GM23338 (cell line): ENCODE measurements around the gene STOML3. TPM values are rescaled to one million over a fixed set of nuclear protein-coding genes. Genes with fewer than 3 reads are reported as not detected.
A peak's percentile ranks its signal among the peaks of the same experiment; 100 is the strongest.

Source experiments
- ATAC-seq: fragments of 200-7000 bp; cut with Tn5 transposase; 3 replicates; pipeline ENCODE4 v1.9.1; 2020
- DNase-seq: peaks from one replicate; pipeline ENCODE4 v3.0.0-alpha.2; 2015; ENCODE audit warnings: low spot score
- H2AFZ ChIP-seq: fragments of 200-600 bp; sonication (generic); 2 replicates; pipeline ENCODE4 v1.8.0; 2016; ENCODE audit warnings: antibody characterized with exemption, mild to moderate bottlenecking, moderate library complexity
- H3F3A ChIP-seq: fragments of 200-600 bp; sonication (generic); replicated peaks from 2 replicates; pipeline ENCODE4 v1.8.0; 2017; ENCODE audit warnings: antibody characterized with exemption, mixed run types, low read depth
- H3K27ac ChIP-seq: fragments of 200-600 bp; sonication (generic); 2 replicates; pipeline ENCODE4 v1.6.1; 2016; ENCODE audit warnings: low read depth
- H3K27me3 ChIP-seq: fragments of 200-600 bp; sonication (generic); 2 replicates; pipeline ENCODE4 v1.8.0; 2016; ENCODE audit warnings: mild to moderate bottlenecking, mixed run types, moderate library complexity; ENCODE audit not compliant: insufficient read depth
- H3K36me3 ChIP-seq: fragments of 200-600 bp; sonication (generic); 2 replicates; pipeline ENCODE4 v1.8.0; 2016; ENCODE audit warnings: mild to moderate bottlenecking; ENCODE audit not compliant: insufficient read depth
- H3K4me1 ChIP-seq: fragments of 200-600 bp; sonication (generic); 2 replicates; pipeline ENCODE4 v1.8.0; 2016; ENCODE audit warnings: mild to moderate bottlenecking, moderate library complexity; ENCODE audit not compliant: insufficient read depth
- H3K4me2 ChIP-seq: fragments of 200-600 bp; sonication (generic); 2 replicates; pipeline ENCODE4 v1.7.1; 2017; ENCODE audit warnings: mixed run types
- H3K4me3 ChIP-seq: fragments of 200-600 bp; sonication (generic); 2 replicates; pipeline ENCODE4 v1.6.1; 2016; ENCODE audit warnings: mixed run types
- H3K79me2 ChIP-seq: fragments of 200-600 bp; sonication (generic); replicated peaks from 2 replicates; pipeline ENCODE4 v1.8.0; 2017; ENCODE audit warnings: mild to moderate bottlenecking; ENCODE audit not compliant: insufficient read depth
- H3K9me2 ChIP-seq: fragments of 200-600 bp; sonication (generic); 2 replicates; pipeline ENCODE4 v1.8.0; 2017; ENCODE audit not compliant: insufficient read depth
- H4K20me1 ChIP-seq: fragments of 200-600 bp; sonication (generic); replicated peaks from 2 replicates; pipeline ENCODE4 v1.8.0; 2017; ENCODE audit warnings: mild to moderate bottlenecking; ENCODE audit not compliant: insufficient read depth
- H3K27ac Mint-ChIP-seq: 2 replicates; pipeline ENCODE4 v1.8.0; 2020; ENCODE audit warnings: inconsistent platforms, mild to moderate bottlenecking, moderate library complexity, mixed read lengths
- H3K27me3 Mint-ChIP-seq: 3 replicates; pipeline ENCODE4 v1.8.0; 2022; ENCODE audit warnings: low read depth, mild to moderate bottlenecking, moderate library complexity, mixed read lengths, inconsistent platforms; ENCODE audit not compliant: insufficient read depth, poor library complexity
- H3K36me3 Mint-ChIP-seq: 3 replicates; pipeline ENCODE4 v1.8.0; 2021; ENCODE audit warnings: low read depth, mild to moderate bottlenecking, inconsistent platforms, moderate library complexity, mixed read lengths
- H3K4me1 Mint-ChIP-seq: 3 replicates; pipeline ENCODE4 v1.8.0; 2020; ENCODE audit warnings: mild to moderate bottlenecking, inconsistent platforms, mixed read lengths
- H3K4me3 Mint-ChIP-seq: 3 replicates; pipeline ENCODE4 v1.8.0; 2021; ENCODE audit warnings: moderate library complexity, mild to moderate bottlenecking, inconsistent platforms, mixed read lengths
- H3K9me3 Mint-ChIP-seq: 3 replicates; pipeline ENCODE4 v1.8.0; 2020; ENCODE audit warnings: moderate library complexity, mild to moderate bottlenecking, inconsistent platforms, mixed read lengths
- CTCF ChIP-seq, 2 experiments: fragments of 200-600 bp in 1 of 2; sonication (generic) in 1 of 2; conservative IDR thresholded peaks; 2 replicates each; pipeline versions ENCODE4 v1.5.1 to v1.6.1; 2016 to 2017; ENCODE audit warnings: antibody characterized with exemption in 2 of 2, low read depth in 2 of 2, mild to moderate bottlenecking in 2 of 2, moderate library complexity in 1 of 2
- ETS1 ChIP-seq: IDR thresholded peaks from 2 replicates; pipeline ENCODE4 v1.6.1; 2016; ENCODE audit warnings: antibody characterized with exemption
- EZH2 ChIP-seq: fragments of 200-600 bp; sonication (generic); IDR thresholded peaks from one replicate; pipeline ENCODE4 v1.8.0; 2017; ENCODE audit warnings: antibody characterized with exemption, mild to moderate bottlenecking, low read depth; ENCODE audit not compliant: unreplicated experiment
- EZH2phosphoT487 ChIP-seq: fragments of 200-600 bp; sonication (generic); IDR thresholded peaks from one replicate; pipeline ENCODE4 v1.8.1; 2018; ENCODE audit warnings: antibody characterized with exemption; ENCODE audit not compliant: unreplicated experiment
- NANOG ChIP-seq: IDR thresholded peaks from 2 replicates; pipeline ENCODE4 v1.6.1; 2016; ENCODE audit warnings: antibody characterized with exemption, borderline replicate concordance
- REST ChIP-seq: IDR thresholded peaks from one replicate; pipeline ENCODE4 v1.6.1; 2018; ENCODE audit warnings: antibody characterized with exemption; ENCODE audit not compliant: unreplicated experiment
- STAT1 ChIP-seq: IDR thresholded peaks from one replicate; pipeline ENCODE4 v1.6.1; 2016; ENCODE audit warnings: antibody characterized with exemption; ENCODE audit not compliant: unreplicated experiment
- ZNF114 ChIP-seq: fragments of 250-450 bp; sonication (Bioruptor Pico); IDR thresholded peaks from 2 replicates; pipeline ENCODE4 v1.5.0; 2020; ENCODE audit warnings: mild to moderate bottlenecking, moderate library complexity
- ZNF331 ChIP-seq: fragments of 250-450 bp; sonication (Bioruptor Pico); IDR thresholded peaks from 2 replicates; pipeline ENCODE4 v1.5.0; 2020; ENCODE audit warnings: low read depth, mild to moderate bottlenecking, moderate library complexity
- polyA plus RNA-seq: library from polyadenylated mRNA; unstranded; fragments of >200 nt; fragmentation: Nextera tagmentation; extraction: Ambion mirVana; gene quantifications from 2 replicates; pipeline ENCODE4 v1.2.1, GENCODE V29; 2016
- total RNA-seq: library from RNA; depleted of rRNA; stranded (reverse); fragments of >200 nt; shearing (Covaris generic); gene quantifications from 2 replicates; pipeline ENCODE4 v1.2.3, GENCODE V29; 2014

The STOML3 gene
- total and polyA plus RNA-seq, 2 experiments from 2014 or later: not detected

- TF ChIP-seq REST (no peak), ZNF331 (CRISPR knock-in tag) (no peak), CTCF (conservative IDR thresholded peaks at IDR 0.05; ENCODE audit: low read depth in 2 of 2) (no peak), EZH2 (no peak)
Observed at GRCh38 chr13:38933786-38934185, 56.8 kb downstream of the STOML3 start (continued).

GRCh38 chr13:38922170-38922569, 68.5 kb downstream of the STOML3 start:
- Mint-ChIP-seq H3K36me3 (no peaks in the 10 kb centered on the region), H3K27me3 (no peaks in the 10 kb centered on the region), H3K4me3 (no peak overlapping the region), H3K4me1 (peaks cover 18% of the 10 kb centered on the region; the same call in 2 of the 3 replicates), H3K27ac (no peak overlapping the region), H3K9me3 (no peaks in the 10 kb centered on the region; the same call in 1 of the 3 replicates)
- no peak overlapping the region for H3K4me3 ChIP-seq
- H4K20me1 ChIP-seq: no peaks in the 10 kb centered on the region
- no peaks in the 10 kb centered on the region for H3K36me3 ChIP-seq
- no peak for ATAC-seq
- no peak overlapping the region for H3K27ac ChIP-seq
- no peaks in the 10 kb centered on the region for H3F3A ChIP-seq
- no peaks in the 10 kb centered on the region for H3K79me2 ChIP-seq
- DNase-seq: no peak
- no peak overlapping the region for H3K4me2 ChIP-seq
- no peaks in the 10 kb centered on the region for H3K9me2 ChIP-seq
- no peaks in the 10 kb centered on the region for H3K27me3 ChIP-seq
- TF ChIP-seq ZNF114 (CRISPR knock-in tag) (no peak), EZH2 (no peak), ZNF331 (CRISPR knock-in tag) (no peak), NANOG (no peak)
- H3K4me1 ChIP-seq: peaks cover 14% of the 10 kb centered on the region
- H2AFZ ChIP-seq: peak overlapping the region; percentile 64

- no peak overlapping the region for H3K27ac Mint-ChIP-seq
- no peaks in the 10 kb centered on the region for H3K36me3 Mint-ChIP-seq
- Histone ChIP-seq H4K20me1 (no peaks in the 10 kb centered on the region), H3K36me3 (no peaks in the 10 kb centered on the region), H3K4me2 (no peak overlapping the region), H3K27ac (no peak overlapping the region), H3K4me3 (no peak overlapping the region), H3K27me3 (no peaks in the 10 kb centered on the region), H3K9me2 (no peaks in the 10 kb centered on the region), H3K4me1 (peaks cover 5% of the 10 kb centered on the region), H3F3A (no peaks in the 10 kb centered on the region), H3K79me2 (no peaks in the 10 kb centered on the region), H2AFZ (no peak overlapping the region; the same call in 1 of the 2 replicates)
- H3K9me3 Mint-ChIP-seq: no peaks in the 10 kb centered on the region; the same call in 1 of the 3 replicates
- DNase-seq: no peak
- no peak overlapping the region for H3K4me3 Mint-ChIP-seq
- ATAC-seq: no peak
- peaks cover 11% of the 10 kb centered on the region; the same call in 2 of the 3 replicates for H3K4me1 Mint-ChIP-seq
- H3K27me3 Mint-ChIP-seq: no peaks in the 10 kb centered on the region
- TF ChIP-seq STAT1: no peak
- no peak for TF ChIP-seq ZNF331 (CRISPR knock-in tag)
- TF ChIP-seq ETS1: no peak
- TF ChIP-seq EZH2: no peak
- TF ChIP-seq EZH2phosphoT487: no peak
- no peak for TF ChIP-seq CTCF (conservative IDR thresholded peaks at IDR 0.05; ENCODE audit: low read depth in 2 of 2)
- TF ChIP-seq REST: no peak
- TF ChIP-seq NANOG: no peak
Observed at GRCh38 chr13:38921081-38921480, 69.5 kb downstream of the STOML3 start.
